OCI-LY1 (cell line): ENCODE data around the gene PREX1.

Experiments
- CTCF ChIP-seq: fragments of 200-600 bp; sonication (generic), shearing (Covaris generic); IDR thresholded peaks from 2 replicates; pipeline ENCODE4 v1.5.1; 2017; ENCODE audit warnings: mild to moderate bottlenecking, antibody characterized with exemption, low read length, moderate library complexity, mixed read lengths
- EZH2 ChIP-seq: fragments of 200-600 bp; sonication (generic), shearing (Covaris generic); IDR thresholded peaks from 2 replicates; pipeline ENCODE4 v1.8.0; 2017; ENCODE audit warnings: borderline replicate concordance, mixed run types, mild to moderate bottlenecking, antibody characterized with exemption, low read length, moderate library complexity, mixed read lengths

GRCh38 chr20:48703107-48703506 lies 124.7 kb downstream of the PREX1 start:
- no peak for TF ChIP-seq CTCF
- no peak for TF ChIP-seq EZH2
